Memory B cell (primary cell): ENCODE data around the gene GDAP2.
A peak's percentile ranks its signal among the peaks of the same experiment; 100 is the strongest.

Experiments used
- ATAC-seq: fragments of 150-1000 bp; cut with Tn5 transposase; 2 replicates; pipeline ENCODE4 v1.10.0; 2021; ENCODE audit warnings: low read depth, mild to moderate bottlenecking, moderate library complexity
- DNase-seq, 2 donors: peaks; one replicate each; pipeline ENCODE4 v3.0.0; 2022; ENCODE audit warnings: low spot score in 2 of 2
- H3K27ac Mint-ChIP-seq: one replicate; pipeline ENCODE4 v1.8.0; 2022; ENCODE audit warnings: mild to moderate bottlenecking, moderate library complexity, mixed read lengths
- H3K27me3 Mint-ChIP-seq: one replicate; pipeline ENCODE4 v1.8.0; 2022; ENCODE audit warnings: mixed read lengths
- H3K36me3 Mint-ChIP-seq: one replicate; pipeline ENCODE4 v1.8.0; 2022; ENCODE audit warnings: mild to moderate bottlenecking, mixed read lengths
- H3K4me1 Mint-ChIP-seq: one replicate; pipeline ENCODE4 v1.8.0; 2022; ENCODE audit warnings: mixed read lengths
- H3K4me3 Mint-ChIP-seq: one replicate; pipeline ENCODE4 v1.8.0; 2022; ENCODE audit warnings: mild to moderate bottlenecking, moderate library complexity, mixed read lengths
- H3K9me3 Mint-ChIP-seq: one replicate; pipeline ENCODE4 v1.8.0; 2022; ENCODE audit warnings: mixed read lengths

The GDAP2 gene, protein sequence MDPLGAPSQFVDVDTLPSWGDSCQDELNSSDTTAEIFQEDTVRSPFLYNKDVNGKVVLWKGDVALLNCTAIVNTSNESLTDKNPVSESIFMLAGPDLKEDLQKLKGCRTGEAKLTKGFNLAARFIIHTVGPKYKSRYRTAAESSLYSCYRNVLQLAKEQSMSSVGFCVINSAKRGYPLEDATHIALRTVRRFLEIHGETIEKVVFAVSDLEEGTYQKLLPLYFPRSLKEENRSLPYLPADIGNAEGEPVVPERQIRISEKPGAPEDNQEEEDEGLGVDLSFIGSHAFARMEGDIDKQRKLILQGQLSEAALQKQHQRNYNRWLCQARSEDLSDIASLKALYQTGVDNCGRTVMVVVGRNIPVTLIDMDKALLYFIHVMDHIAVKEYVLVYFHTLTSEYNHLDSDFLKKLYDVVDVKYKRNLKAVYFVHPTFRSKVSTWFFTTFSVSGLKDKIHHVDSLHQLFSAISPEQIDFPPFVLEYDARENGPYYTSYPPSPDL

GRCh38 chr1:117929343-117930172 lies at the start of gene GDAP2, which contains the start of gene WDR3:
Gene GDAP2 (minus strand): TSS chr1:117929621. CDS start chr1:117920357, 9,264 bp downstream.
Gene WDR3 (plus strand): TSS chr1:117929739. CDS start chr1:117933320, 3,581 bp downstream.
- ATAC-seq: peak; percentile 89
- Mint-ChIP-seq H3K27me3 (no peaks in the 10 kb centered on the region), H3K9me3 (no peaks in the 10 kb centered on the region), H3K36me3 (peaks cover 7% of the 10 kb centered on the region), H3K27ac (peak within 1 kb of the TSS; percentile 97), H3K4me1 (peaks cover 29% of the 10 kb centered on the region), H3K4me3 (peak within 1 kb of the TSS; percentile 89)
- peak; percentile 84 to 92 for DNase-seq

GRCh38 chr1:117976381-117976780 lies 47.0 kb upstream of the GDAP2 start:
- no peak overlapping the region for H3K27ac Mint-ChIP-seq
- no peaks in the 10 kb centered on the region for H3K4me1 Mint-ChIP-seq
- peaks cover 2% of the 10 kb centered on the region for H3K9me3 Mint-ChIP-seq
- DNase-seq (no peak), ATAC-seq (no peak)
- no peaks in the 10 kb centered on the region for H3K27me3 Mint-ChIP-seq
- no peak overlapping the region for H3K4me3 Mint-ChIP-seq
- no peaks in the 10 kb centered on the region for H3K36me3 Mint-ChIP-seq

- H3K27me3 Mint-ChIP-seq: no peaks in the 10 kb centered on the region
- no peaks in the 10 kb centered on the region for H3K36me3 Mint-ChIP-seq
- no peak overlapping the region for H3K4me3 Mint-ChIP-seq
- peaks cover 9% of the 10 kb centered on the region for H3K4me1 Mint-ChIP-seq
- no peak for ATAC-seq
- no peak overlapping the region for H3K27ac Mint-ChIP-seq
- H3K9me3 Mint-ChIP-seq: peaks cover 2% of the 10 kb centered on the region
- DNase-seq: no peak
Observed at GRCh38 chr1:117971777-117972176, 42.4 kb upstream of the GDAP2 start.

GRCh38 chr1:117970252-117970651 lies 40.8 kb upstream of the GDAP2 start:
- no peak for ATAC-seq
- peaks cover 2% of the 10 kb centered on the region for H3K36me3 Mint-ChIP-seq
- H3K9me3 Mint-ChIP-seq: peaks cover 2% of the 10 kb centered on the region
- H3K27me3 Mint-ChIP-seq: no peaks in the 10 kb centered on the region
- H3K27ac Mint-ChIP-seq: no peak overlapping the region
- H3K4me1 Mint-ChIP-seq: peaks cover 9% of the 10 kb centered on the region
- no peak for DNase-seq
- no peak overlapping the region for H3K4me3 Mint-ChIP-seq

DNA sequence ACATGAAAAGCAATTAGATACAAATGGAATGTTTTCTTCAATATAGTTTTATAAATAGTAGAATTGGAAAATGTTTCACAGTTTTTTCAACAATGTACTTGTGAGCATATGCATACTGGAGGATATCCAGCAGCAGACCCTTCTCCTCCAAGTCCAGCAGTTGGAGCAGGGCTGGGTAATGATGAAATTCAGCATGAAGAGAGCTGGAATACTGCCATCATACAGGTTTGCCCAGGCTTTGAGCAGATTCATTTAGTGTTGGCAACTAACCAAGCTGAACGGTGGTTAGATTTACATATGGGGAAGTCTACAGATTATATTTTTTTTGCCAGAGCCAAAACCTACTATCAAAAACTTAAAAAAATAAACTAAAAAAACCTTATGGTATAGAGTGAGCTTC lies 38.5 kb upstream of the GDAP2 start:
- Mint-ChIP-seq H3K4me1 (peaks cover 9% of the 10 kb centered on the region), H3K9me3 (no peaks in the 10 kb centered on the region)
- no peak for ATAC-seq

DNA sequence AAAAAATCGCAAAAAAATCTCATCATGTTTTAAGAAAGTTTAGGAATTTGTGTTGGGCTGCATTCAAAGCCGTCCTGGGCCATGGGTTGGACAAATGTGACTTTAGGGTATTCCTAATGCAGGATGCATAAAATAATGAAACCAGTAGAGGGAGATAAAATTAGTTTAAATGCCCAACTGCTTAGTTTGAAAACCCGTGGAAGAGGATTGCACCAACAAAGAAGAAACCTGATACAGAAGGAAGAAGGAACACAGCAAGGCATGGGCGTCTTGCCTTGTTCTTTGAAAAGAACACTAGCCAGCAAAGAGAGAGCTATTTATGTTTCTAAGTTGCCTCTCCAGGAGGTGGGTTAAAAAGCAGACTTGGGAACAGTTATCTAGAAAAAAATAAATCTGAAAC lies 38.1 kb upstream of the GDAP2 start:
- Mint-ChIP-seq H3K27me3 (no peaks in the 10 kb centered on the region), H3K27ac (no peak overlapping the region), H3K4me3 (no peak overlapping the region), H3K9me3 (no peaks in the 10 kb centered on the region), H3K36me3 (peaks cover 2% of the 10 kb centered on the region), H3K4me1 (peaks cover 9% of the 10 kb centered on the region)
- ATAC-seq (no peak), DNase-seq (no peak)

More for the DNA sequence above, 38.5 kb upstream of the GDAP2 start:
- H3K4me3 Mint-ChIP-seq: no peak overlapping the region
- no peak overlapping the region for H3K27ac Mint-ChIP-seq
- peaks cover 2% of the 10 kb centered on the region for H3K36me3 Mint-ChIP-seq
- H3K27me3 Mint-ChIP-seq: no peaks in the 10 kb centered on the region
- no peak for DNase-seq

DNA sequence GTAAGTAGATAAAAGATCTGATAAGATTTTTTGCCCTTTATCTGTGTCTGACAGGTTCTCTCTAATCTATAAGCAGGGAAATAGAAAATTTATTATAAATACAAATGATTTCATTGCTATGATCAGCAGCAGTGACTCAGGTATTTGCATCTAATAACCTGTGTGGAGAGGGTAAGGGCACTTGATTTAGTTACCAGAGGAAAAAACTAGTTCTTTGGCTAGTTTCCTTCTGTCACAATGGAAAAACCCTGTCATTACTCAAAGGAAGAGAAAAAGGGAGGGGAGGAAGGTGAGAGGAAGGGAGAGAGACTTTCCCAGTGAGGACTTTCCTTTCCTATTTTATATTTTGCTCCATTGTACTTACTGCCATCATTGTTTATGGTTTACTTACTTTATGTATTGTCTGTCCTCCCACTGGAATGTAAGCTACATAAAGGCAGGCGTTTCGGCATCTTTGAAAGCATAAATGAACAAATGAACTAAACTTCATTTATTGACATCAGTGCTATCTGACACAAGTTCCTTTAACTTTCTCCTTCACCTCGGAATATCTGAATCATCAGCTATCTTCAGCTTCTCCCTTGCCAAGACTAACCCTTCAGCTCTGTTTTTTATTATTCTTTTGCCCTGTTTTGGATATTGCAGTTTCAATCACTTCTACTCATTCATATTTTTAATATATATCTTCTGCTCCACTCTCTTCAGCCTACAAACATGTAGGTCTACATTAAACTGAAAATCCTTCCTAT lies 35.0 kb upstream of the GDAP2 start:
- no peaks in the 10 kb centered on the region for H3K9me3 Mint-ChIP-seq
- no peak overlapping the region for H3K27ac Mint-ChIP-seq
- peaks cover 5% of the 10 kb centered on the region for H3K36me3 Mint-ChIP-seq
- no peak overlapping the region for H3K4me3 Mint-ChIP-seq
- peaks cover 9% of the 10 kb centered on the region for H3K4me1 Mint-ChIP-seq
- ATAC-seq (no peak), DNase-seq (no peak)
- no peaks in the 10 kb centered on the region for H3K27me3 Mint-ChIP-seq

DNA sequence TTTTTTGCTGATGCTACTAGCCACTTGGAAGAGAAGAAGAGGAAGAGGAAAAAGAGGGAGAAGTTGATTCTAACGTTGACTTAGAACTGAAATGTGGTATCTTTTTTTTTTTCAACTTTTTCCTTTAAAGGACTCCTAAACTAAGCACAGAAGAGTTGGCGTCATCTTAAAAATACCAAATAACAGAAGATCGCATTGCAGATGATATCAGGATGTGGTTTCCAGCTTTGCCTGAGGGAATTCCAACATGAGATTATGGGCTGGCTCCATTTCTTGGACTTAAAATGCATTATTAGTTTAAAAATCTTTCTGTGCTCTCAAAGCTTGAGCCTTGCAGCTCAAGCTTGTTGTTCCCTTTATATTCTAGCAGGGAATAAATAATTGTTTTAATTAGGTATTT lies 29.9 kb upstream of the GDAP2 start:
- DNase-seq: no peak
- no peak overlapping the region for H3K27ac Mint-ChIP-seq
- H3K4me1 Mint-ChIP-seq: no peaks in the 10 kb centered on the region
- peaks cover 30% of the 10 kb centered on the region for H3K36me3 Mint-ChIP-seq
- H3K9me3 Mint-ChIP-seq: no peaks in the 10 kb centered on the region
- no peak overlapping the region for H3K4me3 Mint-ChIP-seq
- no peaks in the 10 kb centered on the region for H3K27me3 Mint-ChIP-seq
- ATAC-seq: no peak

GRCh38 chr1:117952386-117952785 lies 23.0 kb upstream of the GDAP2 start:
- Mint-ChIP-seq H3K4me3 (no peak overlapping the region), H3K4me1 (no peaks in the 10 kb centered on the region), H3K9me3 (no peaks in the 10 kb centered on the region), H3K27me3 (no peaks in the 10 kb centered on the region), H3K27ac (no peak overlapping the region), H3K36me3 (peaks cover 44% of the 10 kb centered on the region)
- no peak for DNase-seq
- ATAC-seq: no peak

- ATAC-seq (no peak), DNase-seq (no peak)
- Mint-ChIP-seq H3K4me3 (no peak overlapping the region), H3K4me1 (peaks cover 4% of the 10 kb centered on the region), H3K9me3 (no peaks in the 10 kb centered on the region), H3K27ac (no peak overlapping the region), H3K27me3 (no peaks in the 10 kb centered on the region), H3K36me3 (peaks cover 47% of the 10 kb centered on the region)
Observed at GRCh38 chr1:117942293-117942692, 12.9 kb upstream of the GDAP2 start.

DNA sequence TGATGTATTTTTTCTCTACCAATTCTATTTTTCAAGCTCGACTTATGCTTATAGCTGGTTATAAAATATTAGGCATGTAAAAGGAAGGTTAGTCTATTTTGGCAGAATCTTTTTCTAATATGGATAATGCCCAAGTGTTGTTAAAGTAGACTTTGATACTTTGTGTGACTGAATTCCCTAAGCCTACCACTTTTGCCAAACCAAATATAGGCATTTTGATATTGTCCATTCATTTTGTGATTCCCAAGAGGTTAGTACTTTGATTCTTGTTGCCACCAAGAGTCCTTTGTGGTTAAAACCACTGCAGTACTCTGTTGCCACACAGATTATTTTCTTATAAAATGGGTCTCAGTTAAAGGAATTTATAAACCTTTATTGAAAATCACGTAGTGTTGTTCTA lies 4.3 kb upstream of the GDAP2 start:
- Mint-ChIP-seq H3K4me1 (peaks cover 20% of the 10 kb centered on the region), H3K36me3 (peaks cover 20% of the 10 kb centered on the region), H3K9me3 (no peaks in the 10 kb centered on the region), H3K4me3 (no peak overlapping the region), H3K27me3 (no peaks in the 10 kb centered on the region), H3K27ac (no peak overlapping the region)
- DNase-seq: no peak
- ATAC-seq: no peak

- H3K4me1 Mint-ChIP-seq: peaks cover 23% of the 10 kb centered on the region
- DNase-seq (no peak), ATAC-seq (no peak)
- peaks cover 12% of the 10 kb centered on the region for H3K36me3 Mint-ChIP-seq
- no peak overlapping the region for H3K27ac Mint-ChIP-seq
- H3K4me3 Mint-ChIP-seq: no peak overlapping the region
- no peaks in the 10 kb centered on the region for H3K27me3 Mint-ChIP-seq
- H3K9me3 Mint-ChIP-seq: no peaks in the 10 kb centered on the region
Observed at GRCh38 chr1:117932576-117932975, 3.2 kb upstream of the GDAP2 start.

DNA sequence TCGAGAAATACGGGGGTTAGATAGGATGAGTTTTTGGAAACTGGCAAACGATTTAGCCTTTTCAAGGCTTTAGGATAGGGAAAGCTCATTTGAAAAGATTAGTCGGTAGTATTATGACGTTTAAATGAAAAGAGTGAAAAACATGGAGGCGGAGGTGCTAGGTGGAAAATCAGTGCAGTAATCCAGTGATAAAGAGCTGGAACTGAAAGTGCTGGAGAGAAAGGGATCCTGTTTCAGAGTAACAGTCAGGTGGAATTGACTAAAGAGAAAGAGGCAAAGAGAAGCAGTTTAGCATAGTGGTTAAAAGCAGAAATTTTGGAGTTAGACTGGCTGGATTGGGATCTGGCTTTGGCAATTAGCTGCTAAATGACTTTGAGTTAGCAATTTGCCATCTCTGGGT lies 1.1 kb upstream of the GDAP2 start:
- DNase-seq: no peak
- no peak for ATAC-seq
- Mint-ChIP-seq H3K27me3 (no peaks in the 10 kb centered on the region), H3K36me3 (peaks cover 10% of the 10 kb centered on the region), H3K9me3 (no peaks in the 10 kb centered on the region), H3K27ac (peak overlapping the region; percentile 97), H3K4me1 (peaks cover 29% of the 10 kb centered on the region), H3K4me3 (peak overlapping the region; percentile 89)

DNA sequence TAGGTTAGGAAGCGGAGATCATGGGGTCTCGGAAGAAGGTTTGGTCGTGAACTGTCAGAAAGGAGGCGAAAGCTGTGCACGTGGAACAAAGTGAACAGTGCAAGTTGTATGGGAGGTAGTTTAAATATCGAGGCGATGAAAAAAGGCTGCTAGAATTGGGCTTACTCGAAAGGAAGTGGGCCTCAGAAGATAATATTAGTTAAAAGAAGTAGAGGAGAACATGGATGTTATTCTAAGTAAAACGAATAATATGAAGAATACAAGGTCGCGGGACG lies 689 bp upstream of the GDAP2 start:
- Mint-ChIP-seq H3K9me3 (no peaks in the 10 kb centered on the region), H3K36me3 (peaks cover 10% of the 10 kb centered on the region), H3K27me3 (no peaks in the 10 kb centered on the region), H3K4me3 (peak overlapping the region; percentile 89), H3K27ac (peak overlapping the region; percentile 97), H3K4me1 (peaks cover 29% of the 10 kb centered on the region)
- ATAC-seq (no peak), DNase-seq (no peak)
